Measurements from ENCODE around the gene MSL2.
"Not testable (repeated sequence)": the region's sequence is repeated elsewhere in the genome, so short reads cannot be mapped to it uniquely, and the experiment has no call there.

MSL2 gene

DNA sequence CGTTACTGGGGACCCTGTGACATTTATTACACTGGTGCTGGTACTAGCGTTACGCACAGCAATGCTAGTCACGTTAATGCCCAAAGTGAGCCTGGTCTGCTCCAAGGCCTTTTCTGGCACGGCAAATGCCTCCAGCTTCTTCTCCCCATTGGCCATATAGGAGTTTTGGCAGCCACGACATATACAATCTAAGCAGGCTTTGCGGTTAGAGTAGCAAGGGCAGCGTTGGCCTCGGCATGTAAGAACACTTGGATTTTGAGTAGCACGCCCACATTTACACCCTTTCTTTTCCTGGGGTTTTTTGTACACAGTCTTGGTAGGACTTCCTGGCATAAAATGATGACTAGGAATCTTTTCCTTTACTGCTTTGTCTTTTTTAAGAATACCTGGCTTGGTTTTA, 44.9 kb downstream of the MSL2 start:
- H3K36me3 ChIP-seq (replicated peaks; ENCODE audit: low read depth, low read length), result peaks cover 26% of the 10 kb centered on the region
- no peak overlapping the region for H2AFZ ChIP-seq (ENCODE audit: low read depth, low read length)
- no peak for TF ChIP-seq EZH2phosphoT487 (IDR thresholded peaks at IDR 0.05; ENCODE audit: low read depth)
- TF ChIP-seq, protein P1, sequence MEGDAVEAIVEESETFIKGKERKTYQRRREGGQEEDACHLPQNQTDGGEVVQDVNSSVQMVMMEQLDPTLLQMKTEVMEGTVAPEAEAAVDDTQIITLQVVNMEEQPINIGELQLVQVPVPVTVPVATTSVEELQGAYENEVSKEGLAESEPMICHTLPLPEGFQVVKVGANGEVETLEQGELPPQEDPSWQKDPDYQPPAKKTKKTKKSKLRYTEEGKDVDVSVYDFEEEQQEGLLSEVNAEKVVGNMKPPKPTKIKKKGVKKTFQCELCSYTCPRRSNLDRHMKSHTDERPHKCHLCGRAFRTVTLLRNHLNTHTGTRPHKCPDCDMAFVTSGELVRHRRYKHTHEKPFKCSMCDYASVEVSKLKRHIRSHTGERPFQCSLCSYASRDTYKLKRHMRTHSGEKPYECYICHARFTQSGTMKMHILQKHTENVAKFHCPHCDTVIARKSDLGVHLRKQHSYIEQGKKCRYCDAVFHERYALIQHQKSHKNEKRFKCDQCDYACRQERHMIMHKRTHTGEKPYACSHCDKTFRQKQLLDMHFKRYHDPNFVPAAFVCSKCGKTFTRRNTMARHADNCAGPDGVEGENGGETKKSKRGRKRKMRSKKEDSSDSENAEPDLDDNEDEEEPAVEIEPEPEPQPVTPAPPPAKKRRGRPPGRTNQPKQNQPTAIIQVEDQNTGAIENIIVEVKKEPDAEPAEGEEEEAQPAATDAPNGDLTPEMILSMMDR (IDR thresholded peaks at IDR 0.05; ENCODE audit: low read depth, low read length), result no peak
- peaks cover 8% of the 10 kb centered on the region for H3K4me1 ChIP-seq (ENCODE audit: low read length)
- no peaks in the 10 kb centered on the region for H3K9me3 ChIP-seq (ENCODE audit: insufficient read depth, low read length)
- no peak overlapping the region for H3K4me3 ChIP-seq (ENCODE audit: low read length)
- no peak overlapping the region for H3K4me2 ChIP-seq (ENCODE audit: low read length)
- H3K79me2 ChIP-seq (ENCODE audit: low read length), result peaks cover 88% of the 10 kb centered on the region
- H3K9ac ChIP-seq (ENCODE audit: low read length), result no peak overlapping the region
- H4K20me1 ChIP-seq (ENCODE audit: insufficient read depth, low read length), result peaks cover 88% of the 10 kb centered on the region
- H3K27ac ChIP-seq (ENCODE audit: low read length), result no peak overlapping the region
- H3K27me3 ChIP-seq (ENCODE audit: low read depth, low read length), result no peaks in the 10 kb centered on the region

DNA sequence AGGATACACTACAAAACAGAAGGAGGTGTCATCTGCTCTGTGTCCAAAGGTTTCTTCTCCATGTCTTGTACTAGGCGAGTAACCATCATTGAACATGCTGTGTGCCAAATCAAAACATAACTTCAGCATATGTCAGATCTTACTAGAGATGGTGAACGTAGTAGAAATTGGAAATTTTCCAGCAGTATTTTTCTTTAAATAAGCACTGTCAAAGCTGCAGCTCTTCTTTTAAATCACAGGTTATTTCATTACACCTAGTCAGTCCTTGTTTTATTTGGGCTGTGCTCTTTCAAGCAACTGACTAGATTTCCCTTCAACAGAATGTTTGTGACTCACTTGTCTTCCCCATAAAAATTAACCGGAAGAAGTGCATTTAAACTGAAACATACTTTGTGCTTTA, 46.5 kb downstream of the MSL2 start:
- Histone ChIP-seq H3K27ac (ENCODE audit: low read length) (no peak overlapping the region), H3K9me3 (ENCODE audit: insufficient read depth, low read length) (no peaks in the 10 kb centered on the region), H2AFZ (ENCODE audit: low read depth, low read length) (no peak overlapping the region), H3K4me2 (ENCODE audit: low read length) (no peak overlapping the region), H3K4me3 (ENCODE audit: low read length) (no peak overlapping the region), H4K20me1 (ENCODE audit: insufficient read depth, low read length) (peaks cover 76% of the 10 kb centered on the region), H3K36me3 (replicated peaks; ENCODE audit: low read depth, low read length) (peaks cover 26% of the 10 kb centered on the region), H3K79me2 (ENCODE audit: low read length) (peaks cover 73% of the 10 kb centered on the region), H3K27me3 (ENCODE audit: low read depth, low read length) (no peaks in the 10 kb centered on the region), H3K9ac (ENCODE audit: low read length) (no peak overlapping the region), H3K4me1 (ENCODE audit: low read length) (peaks cover 8% of the 10 kb centered on the region)
- TF ChIP-seq EZH2phosphoT487 (IDR thresholded peaks at IDR 0.05; ENCODE audit: low read depth), result no peak
- TF ChIP-seq, protein P1 (IDR thresholded peaks at IDR 0.05; ENCODE audit: low read depth, low read length), result no peak

DNA sequence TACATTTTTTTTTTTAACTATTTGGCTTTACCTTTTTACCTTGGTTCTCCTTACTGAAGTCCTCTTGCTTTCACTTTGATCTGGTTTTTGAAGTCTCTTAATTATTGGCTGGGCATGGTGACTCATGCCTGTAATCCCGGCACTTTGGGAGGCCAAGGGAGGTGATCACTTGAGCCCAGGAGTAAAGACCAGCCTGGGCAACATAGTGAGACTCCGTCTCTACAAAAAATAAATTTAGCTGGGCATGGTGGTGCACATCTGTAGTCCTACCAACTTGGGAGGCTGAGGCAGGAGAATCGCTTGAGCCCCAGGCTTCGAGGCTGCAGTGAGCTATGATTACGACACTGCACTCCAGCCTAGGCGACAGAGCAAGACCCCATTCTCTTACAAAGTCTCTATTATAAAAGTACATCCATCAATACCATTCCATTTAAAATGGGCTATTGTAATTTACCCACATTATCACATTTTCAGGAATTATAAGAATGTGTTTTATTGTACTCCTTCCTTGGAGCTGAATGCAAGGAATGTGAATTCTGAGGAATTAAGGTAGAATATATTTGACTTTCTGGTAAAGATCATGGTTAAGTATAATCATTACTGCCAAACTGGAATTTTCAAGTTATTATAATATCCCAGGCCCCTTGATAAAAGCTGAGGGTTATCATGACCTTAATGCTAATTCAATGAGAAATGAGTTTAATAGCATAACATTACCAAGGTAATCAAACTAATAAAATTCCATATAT, 49.0 kb downstream of the MSL2 start:
- Histone ChIP-seq H2AFZ (ENCODE audit: low read depth, low read length) (no peak overlapping the region), H3K4me1 (ENCODE audit: low read length) (peaks cover 8% of the 10 kb centered on the region), H4K20me1 (ENCODE audit: insufficient read depth, low read length) (peaks cover 51% of the 10 kb centered on the region), H3K4me2 (ENCODE audit: low read length) (no peak overlapping the region), H3K9ac (ENCODE audit: low read length) (no peak overlapping the region), H3K36me3 (replicated peaks; ENCODE audit: low read depth, low read length) (peaks cover 23% of the 10 kb centered on the region), H3K9me3 (ENCODE audit: insufficient read depth, low read length) (no peaks in the 10 kb centered on the region), H3K27ac (ENCODE audit: low read length) (no peak overlapping the region), H3K79me2 (ENCODE audit: low read length) (peaks cover 48% of the 10 kb centered on the region), H3K4me3 (ENCODE audit: low read length) (no peak overlapping the region), H3K27me3 (ENCODE audit: low read depth, low read length) (no peaks in the 10 kb centered on the region)
- TF ChIP-seq EZH2phosphoT487 (IDR thresholded peaks at IDR 0.05; ENCODE audit: low read depth), result no peak
- TF ChIP-seq, protein P1 (IDR thresholded peaks at IDR 0.05; ENCODE audit: low read depth, low read length), result no peak

DNA sequence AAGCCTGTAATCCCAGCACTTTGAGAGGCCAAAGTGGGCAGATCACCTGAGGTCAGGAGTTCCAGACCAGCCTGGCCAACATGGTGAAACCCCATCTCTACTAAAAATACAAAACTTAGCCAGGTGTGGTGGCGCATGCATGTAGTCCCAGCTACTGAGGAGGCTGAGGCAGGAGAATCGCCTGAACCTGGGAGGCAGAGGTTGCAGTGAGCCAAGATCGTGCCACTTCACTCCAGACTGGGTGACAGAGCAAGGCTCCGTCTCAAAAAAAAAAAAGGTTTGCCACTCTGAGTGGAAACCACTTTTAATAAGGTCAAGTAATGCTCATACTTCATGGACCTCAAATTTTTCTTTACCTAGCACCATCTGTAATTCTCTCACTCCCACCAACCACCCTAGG, 51.7 kb downstream of the MSL2 start:
- H3K9ac ChIP-seq (ENCODE audit: low read length); H2AFZ ChIP-seq (ENCODE audit: low read depth, low read length); H3K27ac ChIP-seq (ENCODE audit: low read length); H3K4me2 ChIP-seq (ENCODE audit: low read length); H3K4me1 ChIP-seq (ENCODE audit: low read length); H3K4me3 ChIP-seq (ENCODE audit: low read length); H3K9me3 ChIP-seq (ENCODE audit: insufficient read depth, low read length); H3K27me3 ChIP-seq (ENCODE audit: low read depth, low read length); H3K36me3 ChIP-seq (replicated peaks; ENCODE audit: low read depth, low read length): not testable (repeated sequence)
- peaks cover 25% of the 10 kb centered on the region; the same call in 1 of the 2 replicates for H4K20me1 ChIP-seq (ENCODE audit: insufficient read depth, low read length)
- H3K79me2 ChIP-seq (ENCODE audit: low read length), result peaks cover 23% of the 10 kb centered on the region
